K562 (cell line): ENCODE measurements around the gene KNTC1. TPM values are rescaled to one million over a fixed set of nuclear protein-coding genes. Genes with fewer than 3 reads are reported as not detected.
A peak's percentile ranks its signal among the peaks of the same experiment; 100 is the strongest.

Source experiments
- CBFB ChIP-seq: sonication (generic); formaldehyde crosslinking; IDR thresholded peaks from 2 replicates; pipeline ENCODE4 v1.4.0; 2020; ENCODE audit warnings: mild to moderate bottlenecking, missing genetic modification reagents
- CHD7 ChIP-seq: fragments of 200-600 bp; sonication (generic); IDR thresholded peaks from one replicate; pipeline ENCODE4 v1.6.1; 2012; ENCODE audit warnings: mild to moderate bottlenecking, low read depth, low read length, inconsistent platforms
- EP400 ChIP-seq: fragments of 450-650 bp; IDR thresholded peaks from 2 replicates; pipeline ENCODE4 v1.6.1; 2017; ENCODE audit warnings: antibody characterized with exemption, mild to moderate bottlenecking, moderate library complexity
- JUND ChIP-seq, 2 experiments: IDR thresholded peaks; 2 replicates in 1 of 2; 3 replicates in 1 of 2; pipeline ENCODE4 v1.6.1; 2011; ENCODE audit warnings: borderline replicate concordance in 2 of 2, low read depth in 2 of 2, low read length in 2 of 2, improper control_type of control experiment in 1 of 2, missing biosample characterization in 1 of 2, missing genetic modification characterization in 1 of 2, missing genetic modification reagents in 1 of 2
- KDM1A ChIP-seq, 2 experiments: fragments of 450-650 bp; IDR thresholded peaks; 2 replicates each; pipeline ENCODE4 v1.6.1; 2016; ENCODE audit warnings: mild to moderate bottlenecking in 2 of 2
- KHSRP ChIP-seq: fragments of 450-650 bp; IDR thresholded peaks from 2 replicates; pipeline ENCODE4 v1.6.1; 2017
- NFRKB ChIP-seq: fragments of 450-650 bp; IDR thresholded peaks from 2 replicates; pipeline ENCODE4 v1.6.1; 2016; ENCODE audit warnings: low read depth
- NR2F6 ChIP-seq: fragments of 450-650 bp; formaldehyde crosslinking; IDR thresholded peaks from 2 replicates; pipeline ENCODE4 v1.4.0; 2020; ENCODE audit warnings: mild to moderate bottlenecking
- PHF8 ChIP-seq: fragments of 200-600 bp; sonication (generic); IDR thresholded peaks from 2 replicates; pipeline ENCODE4 v1.6.1; 2012; ENCODE audit warnings: mixed run types, mild to moderate bottlenecking, inconsistent platforms, low read length, moderate library complexity, borderline replicate concordance
- STAG1 ChIP-seq: sonication (generic); formaldehyde crosslinking; IDR thresholded peaks from 2 replicates; pipeline ENCODE4 v1.5.0; 2020; ENCODE audit warnings: missing genetic modification reagents, borderline replicate concordance
- TCFL5 ChIP-seq: fragments of 250-450 bp; sonication (Bioruptor Pico); conservative IDR thresholded peaks from 2 replicates; pipeline ENCODE4 v1.6.1; 2021; ENCODE audit warnings: mild to moderate bottlenecking, moderate library complexity, matching md5 sums
- ZC3H11A ChIP-seq: IDR thresholded peaks from 2 replicates; pipeline ENCODE4 v1.6.1; 2012; ENCODE audit warnings: low read depth, low read length, improper control_type of control experiment
- polyA plus RNA-seq, 8 experiments: library from polyadenylated mRNA; depleted of rRNA in 4 of 8; stranded (reverse) in 5 of 8; unstranded in 3 of 8; fragments of >200 nt; fragmentation: Nextera tagmentation in 2 of 8; fragmentation: Illumina TruSeq in 1 of 8; extraction: Ambion mirVana in 2 of 8; extraction: Trizol in 1 of 8; gene quantifications; 2 replicates each; pipeline versions ENCODE4 v1.2.1 to v1.2.3, GENCODE V29; 2011 to 2014; ENCODE audit warnings: inconsistent platforms in 1 of 8, missing spikeins in 1 of 8
- total RNA-seq, 7 experiments: library from RNA; depleted of rRNA in 6 of 7; stranded (reverse); fragments of >200 nt in 6 of 7; fragmentation: Illumina TruSeq in 2 of 7; extraction: Trizol in 2 of 7; gene quantifications; 2 replicates each; pipeline versions ENCODE4 v1.2.1 to v1.2.3, GENCODE V29; 2011 to 2021; ENCODE audit warnings: low replicate concordance in 1 of 7
- TF ChIP-seq, protein P1 (sequence below): sonication (generic); IDR thresholded peaks from 2 replicates; pipeline ENCODE4 v1.6.1; 2016
- TF ChIP-seq, protein P2 (sequence below), 2 experiments: fragments of 450-650 bp; conservative IDR thresholded peaks; 2 replicates each; pipeline ENCODE4 v1.6.1; 2017; ENCODE audit warnings: mild to moderate bottlenecking in 2 of 2, moderate library complexity in 2 of 2

KNTC1 gene
- total and polyA plus RNA-seq, 9 of the 15 experiments (the other 6 are each of a cell fraction or from before 2014, with no cell fraction given), result 38.9 to 135 (median 99.6) TPM

- TF ChIP-seq CHD7 (no peak), JUND (IDR thresholded peaks at IDR 0.05; ENCODE audit: borderline replicate concordance, low read depth, low read length) (peak; percentile 37; the same call in 1 of the 2 replicates), JUND (tag; IDR thresholded peaks at IDR 0.05; ENCODE audit: borderline replicate concordance, low read depth, low read length) (peak; percentile 29; the same call in 1 of the 3 replicates), ZC3H11A (no peak), PHF8 (no peak), TCFL5 (CRISPR knock-in tag) (no peak), KHSRP (no peak), KDM1A (IDR thresholded peaks at IDR 0.05) (0 out of 4 replicates have a peak, but pooled peaks of 1 of the 2 experiments have one; percentile 15), NFRKB (0 out of 2 replicates have a peak, but pooled peaks have one; percentile 36), NR2F6 (no peak), STAG1 (CRISPR knock-in tag) (no peak), CBFB (CRISPR knock-in tag) (no peak), EP400 (peak; percentile 85)
- TF ChIP-seq, protein P1, sequence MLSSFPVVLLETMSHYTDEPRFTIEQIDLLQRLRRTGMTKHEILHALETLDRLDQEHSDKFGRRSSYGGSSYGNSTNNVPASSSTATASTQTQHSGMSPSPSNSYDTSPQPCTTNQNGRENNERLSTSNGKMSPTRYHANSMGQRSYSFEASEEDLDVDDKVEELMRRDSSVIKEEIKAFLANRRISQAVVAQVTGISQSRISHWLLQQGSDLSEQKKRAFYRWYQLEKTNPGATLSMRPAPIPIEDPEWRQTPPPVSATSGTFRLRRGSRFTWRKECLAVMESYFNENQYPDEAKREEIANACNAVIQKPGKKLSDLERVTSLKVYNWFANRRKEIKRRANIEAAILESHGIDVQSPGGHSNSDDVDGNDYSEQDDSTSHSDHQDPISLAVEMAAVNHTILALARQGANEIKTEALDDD, result no peak
- TF ChIP-seq, protein P2, sequence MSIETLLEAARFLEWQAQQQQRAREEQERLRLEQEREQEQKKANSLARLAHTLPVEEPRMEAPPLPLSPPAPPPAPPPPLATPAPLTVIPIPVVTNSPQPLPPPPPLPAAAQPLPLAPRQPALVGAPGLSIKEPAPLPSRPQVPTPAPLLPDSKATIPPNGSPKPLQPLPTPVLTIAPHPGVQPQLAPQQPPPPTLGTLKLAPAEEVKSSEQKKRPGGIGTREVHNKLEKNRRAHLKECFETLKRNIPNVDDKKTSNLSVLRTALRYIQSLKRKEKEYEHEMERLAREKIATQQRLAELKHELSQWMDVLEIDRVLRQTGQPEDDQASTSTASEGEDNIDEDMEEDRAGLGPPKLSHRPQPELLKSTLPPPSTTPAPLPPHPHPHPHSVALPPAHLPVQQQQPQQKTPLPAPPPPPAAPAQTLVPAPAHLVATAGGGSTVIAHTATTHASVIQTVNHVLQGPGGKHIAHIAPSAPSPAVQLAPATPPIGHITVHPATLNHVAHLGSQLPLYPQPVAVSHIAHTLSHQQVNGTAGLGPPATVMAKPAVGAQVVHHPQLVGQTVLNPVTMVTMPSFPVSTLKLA (conservative IDR thresholded peaks at IDR 0.05), result peak; percentile 54 to 70
Observed at GRCh38 chr12:122646517-122647217, 119.6 kb downstream of the KNTC1 start (continued).
